HG03066 (cell line): ENCODE data around the gene DBF4B.

Experiments
- ATAC-seq: cut with Tn5 transposase; IDR thresholded peaks from one replicate; pipeline ENCODE4 v1.9.1; 2021; ENCODE audit warnings: low read depth; ENCODE audit not compliant: unreplicated experiment

The DBF4B gene

GRCh38 chr17:44758414-44759085 is 50.1 kb downstream of the DBF4B start, which contains the start of gene ADAM11:
Gene ADAM11 (plus strand): TSS chr17:44758988. CDS start chr17:44759200, 212 bp downstream.
- no peak for ATAC-seq

GRCh38 chr17:44759086-44759915 is 50.8 kb downstream of the DBF4B start:
- ATAC-seq = no peak

- no peak for ATAC-seq
Measured at GRCh38 chr17:44759916-44760243, 51.4 kb downstream of the DBF4B start.

GRCh38 chr17:44760474-44761308 is 52.2 kb downstream of the DBF4B start:
- no peak for ATAC-seq

GRCh38 chr17:44761932-44762810 is 53.7 kb downstream of the DBF4B start:
- no peak for ATAC-seq

GRCh38 chr17:44763170-44763569 is 54.7 kb downstream of the DBF4B start:
- no peak for ATAC-seq

GRCh38 chr17:44765965-44766364 is 57.5 kb downstream of the DBF4B start:
- ATAC-seq = no peak

- ATAC-seq = no peak
Measured at GRCh38 chr17:44766409-44767038, 58.1 kb downstream of the DBF4B start.

GRCh38 chr17:44767493-44767892 is 59.0 kb downstream of the DBF4B start:
- ATAC-seq = no peak

GRCh38 chr17:44768505-44769142 is 60.2 kb downstream of the DBF4B start:
- no peak for ATAC-seq

GRCh38 chr17:44769230-44769629 is 60.8 kb downstream of the DBF4B start:
- ATAC-seq = no peak

GRCh38 chr17:44769647-44770084 is 61.2 kb downstream of the DBF4B start:
- ATAC-seq = no peak

- no peak for ATAC-seq
Measured at GRCh38 chr17:44770166-44770925, 61.9 kb downstream of the DBF4B start.

GRCh38 chr17:44772308-44773045 is 64.0 kb downstream of the DBF4B start:
- ATAC-seq = no peak

- no peak for ATAC-seq
Measured at GRCh38 chr17:44773140-44773539, 64.7 kb downstream of the DBF4B start.

- no peak for ATAC-seq
Measured at GRCh38 chr17:44774271-44775135, 66.0 kb downstream of the DBF4B start.
